Neural cell (in vitro differentiated cells): ENCODE data around the gene KCNIP3. TPM values are rescaled to one million over a fixed set of nuclear protein-coding genes. Genes with fewer than 3 reads are reported as not detected.
"Not testable (repeated sequence)": the region's sequence is repeated elsewhere in the genome, so short reads cannot be mapped to it uniquely, and the experiment has no call there.

Experiments used
- H2AFZ ChIP-seq: fragments of 200-600, 300-800 bp; sonication (generic), shearing (Covaris generic); 2 replicates; pipeline ENCODE4 v1.6.0; 2014; ENCODE audit warnings: low read depth, mild to moderate bottlenecking, antibody characterized with exemption, low read length, moderate library complexity
- H3F3A ChIP-seq: fragments of 200-600 bp; shearing (Covaris generic); 2 replicates; pipeline ENCODE4 v1.6.1; 2016; ENCODE audit warnings: mild to moderate bottlenecking, moderate library complexity, mixed read lengths, antibody characterized with exemption, low read length; ENCODE audit not compliant: insufficient read depth, poor library complexity, severe bottlenecking
- H3K27ac ChIP-seq: fragments of 200-600, 300-800 bp; sonication (generic), shearing (Covaris generic); 2 replicates; pipeline ENCODE4 v1.5.1; 2014; ENCODE audit warnings: mild to moderate bottlenecking, low read length, moderate library complexity
- H3K27me3 ChIP-seq: fragments of 300-800, 200-600 bp; sonication (generic), shearing (Covaris generic); 2 replicates; pipeline ENCODE4 v1.6.0; 2014; ENCODE audit warnings: mild to moderate bottlenecking, low read depth, low read length, moderate library complexity; ENCODE audit not compliant: insufficient read depth
- H3K36me3 ChIP-seq: fragments of 300-800, 200-600 bp; sonication (generic), shearing (Covaris generic); 2 replicates; pipeline ENCODE4 v1.5.1; 2014; ENCODE audit warnings: mild to moderate bottlenecking, antibody characterized with exemption, low read length, moderate library complexity; ENCODE audit not compliant: insufficient read depth
- H3K4me2 ChIP-seq: fragments of 300-800, 200-600 bp; sonication (generic), shearing (Covaris generic); 2 replicates; pipeline ENCODE4 v1.6.0; 2014; ENCODE audit warnings: mild to moderate bottlenecking, low read length
- H3K4me3 ChIP-seq: fragments of 300-800, 200-600 bp; sonication (generic), shearing (Covaris generic); 2 replicates; pipeline ENCODE4 v1.5.1; 2014; ENCODE audit warnings: mild to moderate bottlenecking, low read length, moderate library complexity
- H3K79me2 ChIP-seq: fragments of 200-600 bp; shearing (Covaris generic); replicated peaks from 2 replicates; pipeline ENCODE4 v1.6.0; 2014; ENCODE audit warnings: mild to moderate bottlenecking, low read length, moderate library complexity; ENCODE audit not compliant: insufficient read depth
- H3K9ac ChIP-seq: fragments of 300-800, 200-600 bp; sonication (generic), shearing (Covaris generic); 2 replicates; pipeline ENCODE4 v1.6.1; 2016; ENCODE audit warnings: mild to moderate bottlenecking, low read length, mixed read lengths
- H3K9me2 ChIP-seq: fragments of 200-600 bp; shearing (Covaris generic); 2 replicates; pipeline ENCODE4 v1.6.1; 2016; ENCODE audit warnings: mild to moderate bottlenecking, low read length, mixed read lengths; ENCODE audit not compliant: insufficient read depth
- H3K9me3 ChIP-seq: fragments of 200-600, 300-800 bp; sonication (generic), shearing (Covaris generic); 2 replicates; pipeline ENCODE4 v1.6.1; 2016; ENCODE audit warnings: mild to moderate bottlenecking, mixed run types, low read length, moderate library complexity, mixed read lengths
- H4K20me1 ChIP-seq: fragments of 200-600 bp; shearing (Covaris generic); 2 replicates; pipeline ENCODE4 v1.6.1; 2016; ENCODE audit warnings: mild to moderate bottlenecking, mixed run types; ENCODE audit not compliant: insufficient read depth
- EP300 ChIP-seq: fragments of 450-650 bp; conservative IDR thresholded peaks from 2 replicates; pipeline ENCODE4 v1.6.1; 2014; ENCODE audit warnings: antibody characterized with exemption, mild to moderate bottlenecking, moderate library complexity; ENCODE audit not compliant: poor library complexity, severe bottlenecking
- EZH2 ChIP-seq: fragments of 200-600, 300-800 bp; shearing (Covaris generic), sonication (generic); IDR thresholded peaks from 2 replicates; pipeline ENCODE4 v1.6.1; 2014; ENCODE audit warnings: antibody characterized with exemption, low read length, borderline replicate concordance, mild to moderate bottlenecking; ENCODE audit not compliant: insufficient read depth, poor library complexity, severe bottlenecking
- MXI1 ChIP-seq: fragments of 450-650 bp; conservative IDR thresholded peaks from 2 replicates; pipeline ENCODE4 v1.6.1; 2014; ENCODE audit warnings: antibody characterized with exemption, mild to moderate bottlenecking; ENCODE audit not compliant: poor library complexity, severe bottlenecking
- POLR2AphosphoS5 ChIP-seq: IDR thresholded peaks from 2 replicates; pipeline ENCODE4 v1.6.1; 2012
- RAD21 ChIP-seq: fragments of 450-650 bp; conservative IDR thresholded peaks from 2 replicates; pipeline ENCODE4 v1.6.1; 2014; ENCODE audit warnings: antibody characterized with exemption, mild to moderate bottlenecking, moderate library complexity
- REST ChIP-seq: IDR thresholded peaks from 2 replicates; pipeline ENCODE4 v1.6.1; 2012; ENCODE audit warnings: borderline replicate concordance
- SMC3 ChIP-seq: fragments of 450-650 bp; conservative IDR thresholded peaks from 2 replicates; pipeline ENCODE4 v1.6.1; 2014; ENCODE audit warnings: antibody characterized with exemption, mild to moderate bottlenecking, moderate library complexity; ENCODE audit not compliant: poor library complexity
- TAF1 ChIP-seq: IDR thresholded peaks from 2 replicates; pipeline ENCODE4 v1.6.1; 2012; ENCODE audit warnings: low read depth
- polyA plus RNA-seq: library from polyadenylated mRNA; depleted of rRNA; stranded (reverse); fragments of >200 nt; gene quantifications from 2 replicates; pipeline ENCODE4 v1.2.3, GENCODE V29; 2014
- TF ChIP-seq, protein P1 (sequence below): fragments of 450-650 bp; IDR thresholded peaks from 2 replicates; pipeline ENCODE4 v1.5.1; 2014; ENCODE audit warnings: antibody characterized with exemption, mild to moderate bottlenecking, moderate library complexity; ENCODE audit not compliant: poor library complexity, severe bottlenecking

KCNIP3 gene
- polyA plus RNA-seq, 1 donor from 2014 or later, result not detected

- no peaks in the 10 kb centered on the region for H3K79me2 ChIP-seq
- H3K9ac ChIP-seq, result no peak overlapping the region
- H2AFZ ChIP-seq, result no peak overlapping the region
- no peaks in the 10 kb centered on the region for H3K36me3 ChIP-seq
- H4K20me1 ChIP-seq, result no peaks in the 10 kb centered on the region
- no peak overlapping the region for H3K27ac ChIP-seq
- TF ChIP-seq EP300, result no peak
- TF ChIP-seq POLR2AphosphoS5, result no peak
- TF ChIP-seq, protein P1, sequence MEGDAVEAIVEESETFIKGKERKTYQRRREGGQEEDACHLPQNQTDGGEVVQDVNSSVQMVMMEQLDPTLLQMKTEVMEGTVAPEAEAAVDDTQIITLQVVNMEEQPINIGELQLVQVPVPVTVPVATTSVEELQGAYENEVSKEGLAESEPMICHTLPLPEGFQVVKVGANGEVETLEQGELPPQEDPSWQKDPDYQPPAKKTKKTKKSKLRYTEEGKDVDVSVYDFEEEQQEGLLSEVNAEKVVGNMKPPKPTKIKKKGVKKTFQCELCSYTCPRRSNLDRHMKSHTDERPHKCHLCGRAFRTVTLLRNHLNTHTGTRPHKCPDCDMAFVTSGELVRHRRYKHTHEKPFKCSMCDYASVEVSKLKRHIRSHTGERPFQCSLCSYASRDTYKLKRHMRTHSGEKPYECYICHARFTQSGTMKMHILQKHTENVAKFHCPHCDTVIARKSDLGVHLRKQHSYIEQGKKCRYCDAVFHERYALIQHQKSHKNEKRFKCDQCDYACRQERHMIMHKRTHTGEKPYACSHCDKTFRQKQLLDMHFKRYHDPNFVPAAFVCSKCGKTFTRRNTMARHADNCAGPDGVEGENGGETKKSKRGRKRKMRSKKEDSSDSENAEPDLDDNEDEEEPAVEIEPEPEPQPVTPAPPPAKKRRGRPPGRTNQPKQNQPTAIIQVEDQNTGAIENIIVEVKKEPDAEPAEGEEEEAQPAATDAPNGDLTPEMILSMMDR, result no peak
- no peak for TF ChIP-seq SMC3
- TF ChIP-seq REST, result no peak
- TF ChIP-seq TAF1, result no peak
- no peak for TF ChIP-seq RAD21
- TF ChIP-seq MXI1, result no peak
- no peak for TF ChIP-seq EZH2
- no peaks in the 10 kb centered on the region for H3K9me2 ChIP-seq
- no peaks in the 10 kb centered on the region for H3F3A ChIP-seq
- no peak overlapping the region for H3K4me3 ChIP-seq
- H3K9me3 ChIP-seq, result peaks cover 9% of the 10 kb centered on the region
- no peak overlapping the region for H3K4me2 ChIP-seq
- H3K27me3 ChIP-seq, result no peaks in the 10 kb centered on the region
Measured at GRCh38 chr2:95269036-95269680, 28.0 kb upstream of the KCNIP3 start.

GRCh38 chr2:95269745-95270144 is 27.4 kb upstream of the KCNIP3 start:
- not testable (repeated sequence) for H3K4me3 ChIP-seq, H2AFZ ChIP-seq, H3K9me3 ChIP-seq, H3F3A ChIP-seq, H3K79me2 ChIP-seq, H3K9ac ChIP-seq, H3K27me3 ChIP-seq, H3K36me3 ChIP-seq, H3K9me2 ChIP-seq, H3K4me2 ChIP-seq, H4K20me1 ChIP-seq, H3K27ac ChIP-seq

DNA sequence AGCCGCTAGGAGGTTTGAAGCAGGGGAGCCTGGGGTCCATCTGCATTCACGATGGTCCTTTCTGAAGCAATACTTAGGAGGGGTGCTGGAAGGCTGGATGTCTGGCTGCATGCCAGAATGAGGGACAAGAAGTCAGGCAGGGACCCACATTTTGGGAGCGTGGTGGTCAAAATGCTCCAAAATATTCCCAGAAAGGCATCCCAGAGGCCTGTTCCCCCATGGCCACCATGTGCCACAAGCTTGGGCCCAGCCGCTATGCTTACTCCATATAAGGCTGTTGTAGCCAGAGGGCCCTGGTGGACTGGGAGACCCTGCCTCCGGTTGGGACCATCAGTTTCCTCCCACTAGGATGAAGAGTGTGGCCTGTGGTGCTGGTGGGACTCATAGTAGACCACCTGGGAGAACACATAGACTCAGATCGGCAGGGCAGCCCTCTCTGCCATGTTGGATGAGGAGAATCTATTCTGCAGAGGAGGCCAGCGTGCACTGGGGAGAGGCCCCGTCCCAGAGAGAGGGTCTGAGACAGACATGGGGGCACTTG is 26.5 kb upstream of the KCNIP3 start:
- peaks cover 9% of the 10 kb centered on the region for H3K9me3 ChIP-seq
- H3K27ac ChIP-seq, result no peak overlapping the region
- no peaks in the 10 kb centered on the region for H3K79me2 ChIP-seq
- TF ChIP-seq MXI1 (no peak), EZH2 (no peak), REST (no peak), EP300 (no peak), SMC3 (no peak), RAD21 (no peak), POLR2AphosphoS5 (no peak), TAF1 (no peak)
- TF ChIP-seq, protein P1, result no peak
- H3K4me2 ChIP-seq, result no peak overlapping the region
- H2AFZ ChIP-seq, result no peak overlapping the region
- H3K9ac ChIP-seq, result no peak overlapping the region
- no peaks in the 10 kb centered on the region for H3K9me2 ChIP-seq
- no peaks in the 10 kb centered on the region for H3K36me3 ChIP-seq
- no peaks in the 10 kb centered on the region for H3K27me3 ChIP-seq
- no peak overlapping the region for H3K4me3 ChIP-seq
- no peaks in the 10 kb centered on the region for H4K20me1 ChIP-seq
- H3F3A ChIP-seq, result no peaks in the 10 kb centered on the region
